Gastrocnemius medialis (tissue), 4 donors: ENCODE measurements around the gene EXOSC10.

Experiments used
- CTCF ChIP-seq, 5 experiments: fragments of 450-650 bp in 3 of 5; fragments of 200-600 bp in 2 of 5; sonication (generic) in 2 of 5; IDR thresholded peaks in 4 of 5; conservative IDR thresholded peaks in 1 of 5; 1 replicate in 4 of 5; 2 replicates in 1 of 5; pipeline ENCODE4 v1.5.1; 2016 to 2019; ENCODE audit warnings: antibody characterized with exemption in 5 of 5, mild to moderate bottlenecking in 3 of 5, moderate library complexity in 3 of 5
- POLR2A ChIP-seq, 2 donors: fragments of 450-650 bp; IDR thresholded peaks; one replicate each; pipeline ENCODE4 v1.6.1; 2017; ENCODE audit warnings: antibody characterized with exemption in 2 of 2, mild to moderate bottlenecking in 2 of 2, moderate library complexity in 2 of 2

- TF ChIP-seq POLR2A (IDR thresholded peaks at IDR 0.05) = no peak
- TF ChIP-seq CTCF (IDR thresholded peaks at IDR 0.05 in 4 of 5, conservative IDR thresholded peaks at IDR 0.05 in 1 of 5) = no peak
Measured at GRCh38 chr1:11142618-11143391, 43.1 kb upstream of the EXOSC10 start.
